DMS114 treated with DMSO at 0.1 percent for 48 hours (cell line): ENCODE results near the gene SYNPO.

Source experiments
- DNase-seq: peaks from one replicate; lab custom pipeline; 2025; ENCODE audit not compliant: unreplicated experiment; lab: John Stamatoyannopoulos, UW

SYNPO gene

GRCh38 chr5:150641824-150642566 is 1.5 kb downstream of the SYNPO start:
- DNase-seq: no peak

GRCh38 chr5:150642567-150642927 is 2.1 kb downstream of the SYNPO start:
- no peak for DNase-seq

GRCh38 chr5:150642991-150643710 is 2.7 kb downstream of the SYNPO start:
- no peak for DNase-seq

GRCh38 chr5:150644058-150644457 is 3.6 kb downstream of the SYNPO start:
- no peak for DNase-seq

- DNase-seq: no peak
Observed at GRCh38 chr5:150644514-150644913, 4.1 kb downstream of the SYNPO start.

- DNase-seq: no peak
Observed at GRCh38 chr5:150645070-150645700, 4.7 kb downstream of the SYNPO start.

- DNase-seq: no peak
Observed at GRCh38 chr5:150647275-150648251, 7.1 kb downstream of the SYNPO start.

- no peak for DNase-seq
Observed at GRCh38 chr5:150648294-150649107, 8.0 kb downstream of the SYNPO start.

GRCh38 chr5:150649108-150650020 is 8.9 kb downstream of the SYNPO start:
- DNase-seq: no peak

- no peak for DNase-seq
Observed at GRCh38 chr5:150650021-150651006, 9.9 kb downstream of the SYNPO start.

GRCh38 chr5:150651382-150651781 is 10.9 kb downstream of the SYNPO start:
- DNase-seq: no peak

GRCh38 chr5:150651924-150652671 is 11.6 kb downstream of the SYNPO start:
- no peak for DNase-seq

- no peak for DNase-seq
Observed at GRCh38 chr5:150653145-150653761, 12.8 kb downstream of the SYNPO start.

- DNase-seq: no peak
Observed at GRCh38 chr5:150653762-150654556, 13.5 kb downstream of the SYNPO start.

- no peak for DNase-seq
Observed at GRCh38 chr5:150655221-150655620, 14.8 kb downstream of the SYNPO start.
